Testis (tissue), 2 donors: ENCODE measurements around the gene RNF40.

ENCODE experiments used
- POLR2A ChIP-seq: fragments of 450-650 bp; IDR thresholded peaks from one replicate; pipeline ENCODE4 v1.6.1; 2017; ENCODE audit warnings: antibody characterized with exemption, mild to moderate bottlenecking, moderate library complexity
- TF ChIP-seq, protein P1 (sequence below), 3 experiments: fragments of 450-650 bp in 2 of 3; fragments of 200-600 bp in 1 of 3; sonication (generic) in 1 of 3; IDR thresholded peaks; one replicate each; pipeline ENCODE4 v1.5.1; 2016 to 2019; ENCODE audit warnings: antibody characterized with exemption in 3 of 3, mild to moderate bottlenecking in 2 of 3, moderate library complexity in 1 of 3

DNA sequence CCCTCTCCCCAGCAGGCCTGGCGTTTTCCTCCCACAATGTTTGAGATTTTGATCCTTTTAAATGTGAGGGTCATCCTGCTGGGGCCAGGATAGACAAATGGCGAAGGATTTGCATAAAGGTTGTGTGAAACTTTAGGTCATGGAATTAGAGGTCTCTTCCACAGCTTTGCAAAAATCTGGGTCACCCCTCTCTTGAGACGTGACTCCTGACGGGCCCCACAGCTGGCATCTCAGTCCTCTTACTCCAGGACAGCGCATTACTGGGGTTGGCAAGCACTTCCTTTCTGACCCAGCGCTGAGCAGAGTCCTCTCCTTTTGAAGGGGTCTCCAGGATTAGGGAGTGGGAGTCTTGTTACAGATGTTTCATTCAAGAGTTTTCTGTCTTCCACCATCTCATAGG lies 17.5 kb downstream of the RNF40 start:
- no peak for TF ChIP-seq POLR2A
- TF ChIP-seq, protein P1, sequence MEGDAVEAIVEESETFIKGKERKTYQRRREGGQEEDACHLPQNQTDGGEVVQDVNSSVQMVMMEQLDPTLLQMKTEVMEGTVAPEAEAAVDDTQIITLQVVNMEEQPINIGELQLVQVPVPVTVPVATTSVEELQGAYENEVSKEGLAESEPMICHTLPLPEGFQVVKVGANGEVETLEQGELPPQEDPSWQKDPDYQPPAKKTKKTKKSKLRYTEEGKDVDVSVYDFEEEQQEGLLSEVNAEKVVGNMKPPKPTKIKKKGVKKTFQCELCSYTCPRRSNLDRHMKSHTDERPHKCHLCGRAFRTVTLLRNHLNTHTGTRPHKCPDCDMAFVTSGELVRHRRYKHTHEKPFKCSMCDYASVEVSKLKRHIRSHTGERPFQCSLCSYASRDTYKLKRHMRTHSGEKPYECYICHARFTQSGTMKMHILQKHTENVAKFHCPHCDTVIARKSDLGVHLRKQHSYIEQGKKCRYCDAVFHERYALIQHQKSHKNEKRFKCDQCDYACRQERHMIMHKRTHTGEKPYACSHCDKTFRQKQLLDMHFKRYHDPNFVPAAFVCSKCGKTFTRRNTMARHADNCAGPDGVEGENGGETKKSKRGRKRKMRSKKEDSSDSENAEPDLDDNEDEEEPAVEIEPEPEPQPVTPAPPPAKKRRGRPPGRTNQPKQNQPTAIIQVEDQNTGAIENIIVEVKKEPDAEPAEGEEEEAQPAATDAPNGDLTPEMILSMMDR (IDR thresholded peaks at IDR 0.05): no peak
